Measurements from ENCODE around the gene ATP9B.

The ATP9B gene

GRCh38 chr18:79328887-79329286, 259.7 kb downstream of the ATP9B start:
- H3K79me2 ChIP-seq (ENCODE audit: insufficient read depth, low read length) = no peaks in the 10 kb centered on the region
- TF ChIP-seq CTCF (conservative IDR thresholded peaks at IDR 0.05; ENCODE audit: low read length) (no peak), EZH2phosphoT487 (IDR thresholded peaks at IDR 0.05; ENCODE audit: borderline replicate concordance) (no peak)
- H4K20me1 ChIP-seq (ENCODE audit: insufficient read depth, low read length, poor library complexity, severe bottlenecking) = no peaks in the 10 kb centered on the region
- no peak overlapping the region for H3K4me2 ChIP-seq (ENCODE audit: low read depth, low read length, poor library complexity, severe bottlenecking)
- no peak overlapping the region for H3K9ac ChIP-seq (ENCODE audit: low read depth, low read length, poor library complexity, severe bottlenecking)
- no peak overlapping the region for H3K4me3 ChIP-seq (ENCODE audit: low read length, poor library complexity, severe bottlenecking)
- H3K9me3 ChIP-seq (ENCODE audit: insufficient read depth, low read depth, low read length) = no peaks in the 10 kb centered on the region
- no peaks in the 10 kb centered on the region for H3K9me2 ChIP-seq (replicated peaks; ENCODE audit: low read depth, low read length)
- peaks cover 25% of the 10 kb centered on the region; the same call in 1 of the 2 replicates for H3K36me3 ChIP-seq (ENCODE audit: insufficient read depth, low read length)
- H2AFZ ChIP-seq (ENCODE audit: low read length) = no peak overlapping the region
- H3K27me3 ChIP-seq (ENCODE audit: insufficient read depth, low read length, poor library complexity, severe bottlenecking) = no peaks in the 10 kb centered on the region
- no peaks in the 10 kb centered on the region for H3F3A ChIP-seq (ENCODE audit: low read depth)
- no peaks in the 10 kb centered on the region for H3K4me1 ChIP-seq (ENCODE audit: insufficient read depth, low read length, poor library complexity, severe bottlenecking)

DNA sequence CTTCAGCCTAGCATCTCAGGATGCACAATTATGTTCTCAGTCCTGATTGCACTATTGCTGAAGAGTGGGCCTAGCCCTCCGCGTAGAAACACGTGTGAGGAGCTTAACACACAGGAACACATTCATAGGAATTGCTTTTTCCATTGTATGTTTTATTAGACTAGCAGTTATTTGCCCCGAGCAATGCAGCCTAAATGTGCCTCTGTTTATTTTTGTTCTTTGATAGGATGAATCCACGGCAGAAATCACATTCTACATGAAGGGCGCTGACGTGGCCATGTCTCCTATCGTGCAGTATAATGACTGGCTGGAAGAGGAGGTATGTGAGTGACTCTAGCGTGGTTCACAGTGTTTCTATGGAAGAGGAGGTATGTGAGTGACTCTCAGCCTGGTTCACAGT, 260.6 kb downstream of the ATP9B start:
- Histone ChIP-seq H4K20me1 (ENCODE audit: insufficient read depth, low read length, poor library complexity, severe bottlenecking) (no peaks in the 10 kb centered on the region), H3K36me3 (ENCODE audit: insufficient read depth, low read length) (peaks cover 25% of the 10 kb centered on the region; the same call in 1 of the 2 replicates), H3K9ac (ENCODE audit: low read depth, low read length, poor library complexity, severe bottlenecking) (no peak overlapping the region), H2AFZ (ENCODE audit: low read length) (no peak overlapping the region), H3K9me2 (replicated peaks; ENCODE audit: low read depth, low read length) (no peaks in the 10 kb centered on the region), H3K4me1 (ENCODE audit: insufficient read depth, low read length, poor library complexity, severe bottlenecking) (no peaks in the 10 kb centered on the region), H3K79me2 (ENCODE audit: insufficient read depth, low read length) (no peaks in the 10 kb centered on the region), H3K27me3 (ENCODE audit: insufficient read depth, low read length, poor library complexity, severe bottlenecking) (no peaks in the 10 kb centered on the region), H3K9me3 (ENCODE audit: insufficient read depth, low read depth, low read length) (no peaks in the 10 kb centered on the region), H3K4me2 (ENCODE audit: low read depth, low read length, poor library complexity, severe bottlenecking) (no peak overlapping the region), H3F3A (ENCODE audit: low read depth) (no peaks in the 10 kb centered on the region), H3K4me3 (ENCODE audit: low read length, poor library complexity, severe bottlenecking) (no peak overlapping the region)
- TF ChIP-seq CTCF (conservative IDR thresholded peaks at IDR 0.05; ENCODE audit: low read length) (no peak), EZH2phosphoT487 (IDR thresholded peaks at IDR 0.05; ENCODE audit: borderline replicate concordance) (no peak)

- no peak overlapping the region for H3K4me3 ChIP-seq (ENCODE audit: low read length, poor library complexity, severe bottlenecking)
- H3K9me3 ChIP-seq (ENCODE audit: insufficient read depth, low read depth, low read length) = no peaks in the 10 kb centered on the region
- H3F3A ChIP-seq (ENCODE audit: low read depth) = no peaks in the 10 kb centered on the region
- no peak overlapping the region for H2AFZ ChIP-seq (ENCODE audit: low read length)
- no peaks in the 10 kb centered on the region for H3K27me3 ChIP-seq (ENCODE audit: insufficient read depth, low read length, poor library complexity, severe bottlenecking)
- H3K36me3 ChIP-seq (ENCODE audit: insufficient read depth, low read length) = peaks cover 30% of the 10 kb centered on the region; the same call in 1 of the 2 replicates
- no peaks in the 10 kb centered on the region for H3K9me2 ChIP-seq (replicated peaks; ENCODE audit: low read depth, low read length)
- H3K9ac ChIP-seq (ENCODE audit: low read depth, low read length, poor library complexity, severe bottlenecking) = no peak overlapping the region
- H3K4me1 ChIP-seq (ENCODE audit: insufficient read depth, low read length, poor library complexity, severe bottlenecking) = no peaks in the 10 kb centered on the region
- no peak overlapping the region for H3K4me2 ChIP-seq (ENCODE audit: low read depth, low read length, poor library complexity, severe bottlenecking)
- TF ChIP-seq EZH2phosphoT487 (IDR thresholded peaks at IDR 0.05; ENCODE audit: borderline replicate concordance) (no peak), CTCF (conservative IDR thresholded peaks at IDR 0.05; ENCODE audit: low read length) (no peak)
- no peaks in the 10 kb centered on the region for H4K20me1 ChIP-seq (ENCODE audit: insufficient read depth, low read length, poor library complexity, severe bottlenecking)
- no peaks in the 10 kb centered on the region for H3K79me2 ChIP-seq (ENCODE audit: insufficient read depth, low read length)
These were observed 263.5 kb downstream of the ATP9B start for GRCh38 chr18:79332646-79333045.

Data from Loucy (cell line).